GM19324 (cell line): ENCODE data around the gene PANX2.
"Not testable (repeated sequence)": the region's sequence is repeated elsewhere in the genome, so short reads cannot be mapped to it uniquely, and the experiment has no call there.

Experiments used
- ATAC-seq: cut with Tn5 transposase; IDR thresholded peaks from one replicate; pipeline ENCODE4 v1.9.1; 2021; ENCODE audit warnings: mild to moderate bottlenecking, moderate library complexity; ENCODE audit not compliant: unreplicated experiment, low FRiP score

The PANX2 gene

DNA sequence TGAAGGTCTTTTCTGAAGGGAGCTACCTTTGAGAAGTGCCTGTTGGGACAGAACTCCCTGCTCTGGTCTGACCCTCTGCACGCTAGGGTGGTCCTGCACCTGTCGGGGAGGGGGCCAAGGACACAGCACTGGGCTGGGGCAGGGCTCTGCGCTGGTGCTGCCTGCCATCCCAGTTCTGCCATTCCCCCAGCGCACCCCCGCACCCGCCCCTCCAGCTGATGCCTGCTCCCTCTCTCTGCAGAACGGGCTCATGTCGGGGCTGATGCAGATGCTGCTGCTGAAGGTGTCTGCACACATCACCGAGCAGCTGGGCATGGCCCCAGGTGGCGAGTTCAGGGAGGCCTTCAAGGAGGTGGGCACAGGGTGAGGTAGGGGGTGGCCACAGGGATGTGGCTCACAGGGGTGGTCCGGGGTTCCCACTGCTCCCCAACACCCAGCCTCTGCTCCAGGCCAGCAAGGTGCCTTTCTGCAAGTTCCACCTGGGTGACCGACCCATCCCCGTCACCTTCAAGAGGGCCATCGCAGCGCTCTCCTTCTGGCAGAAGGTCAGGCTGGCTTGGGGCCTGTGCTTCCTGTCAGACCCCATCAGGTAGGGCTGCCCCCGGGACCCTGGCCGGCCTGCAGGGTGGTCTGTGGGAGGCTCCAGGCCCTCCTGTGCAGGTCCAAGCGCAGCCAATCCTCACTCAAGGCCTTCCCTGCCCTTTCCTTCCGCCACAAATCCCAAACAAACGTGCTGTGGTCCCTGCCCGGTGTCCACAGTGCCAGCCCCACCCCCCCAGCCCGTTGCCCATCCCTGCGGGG lies 26.7 kb downstream of the PANX2 start:
- no peak for ATAC-seq

DNA sequence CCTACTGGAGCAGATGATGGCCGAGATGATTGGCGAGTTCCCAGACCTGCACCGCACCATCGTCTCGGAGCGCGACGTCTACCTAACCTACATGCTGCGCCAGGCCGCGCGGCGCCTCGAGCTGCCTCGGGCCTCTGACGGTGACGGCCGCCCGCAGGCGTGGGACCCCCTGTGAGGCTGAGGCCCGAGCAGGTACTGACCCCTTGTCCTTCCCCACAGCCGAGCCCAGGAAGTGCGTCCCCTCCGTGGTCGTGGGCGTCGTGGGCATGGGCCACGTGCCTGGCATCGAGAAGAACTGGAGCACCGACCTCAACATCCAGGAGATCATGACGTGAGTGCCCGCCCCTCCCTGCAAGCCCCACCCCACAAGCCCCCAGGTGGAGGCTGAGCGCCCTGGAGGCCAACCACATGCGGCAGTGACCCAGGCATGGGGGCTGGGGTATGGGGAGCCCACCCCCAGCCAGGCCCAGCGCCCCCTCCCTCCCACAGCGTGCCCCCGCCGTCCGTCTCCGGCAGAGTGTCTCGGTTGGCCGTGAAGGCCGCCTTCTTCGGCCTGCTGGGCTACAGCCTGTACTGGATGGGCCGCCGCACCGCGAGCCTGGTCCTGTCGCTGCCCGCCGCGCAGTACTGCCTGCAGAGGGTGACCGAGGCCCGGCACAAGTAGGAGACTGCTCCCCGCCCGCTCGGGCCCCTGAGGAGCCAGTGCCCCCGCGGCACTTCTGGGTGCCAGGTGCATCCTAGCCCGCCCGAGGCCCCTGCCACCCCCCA lies 27.5 kb downstream of the PANX2 start:
- no peak for ATAC-seq

DNA sequence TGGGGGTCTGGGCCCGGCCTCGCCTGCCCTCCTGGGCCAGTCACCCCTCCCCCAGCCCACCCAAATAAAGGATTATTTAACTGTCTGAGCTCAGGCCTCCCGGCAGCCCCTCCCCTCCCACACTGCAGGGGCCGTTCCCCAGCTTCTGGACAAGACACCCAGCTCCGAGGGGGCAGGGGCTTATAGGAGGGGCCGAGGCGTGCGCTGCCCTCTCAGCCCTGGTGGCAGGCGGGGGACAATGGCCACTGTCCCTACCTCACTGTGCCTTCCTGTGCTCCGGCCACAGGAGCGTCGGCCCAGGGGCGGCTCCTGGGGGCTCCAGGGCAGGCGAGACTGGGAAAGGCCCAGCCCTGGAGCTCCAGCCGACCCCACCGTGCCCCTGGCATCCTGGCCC lies 28.1 kb downstream of the PANX2 start:
- ATAC-seq, result no peak

DNA sequence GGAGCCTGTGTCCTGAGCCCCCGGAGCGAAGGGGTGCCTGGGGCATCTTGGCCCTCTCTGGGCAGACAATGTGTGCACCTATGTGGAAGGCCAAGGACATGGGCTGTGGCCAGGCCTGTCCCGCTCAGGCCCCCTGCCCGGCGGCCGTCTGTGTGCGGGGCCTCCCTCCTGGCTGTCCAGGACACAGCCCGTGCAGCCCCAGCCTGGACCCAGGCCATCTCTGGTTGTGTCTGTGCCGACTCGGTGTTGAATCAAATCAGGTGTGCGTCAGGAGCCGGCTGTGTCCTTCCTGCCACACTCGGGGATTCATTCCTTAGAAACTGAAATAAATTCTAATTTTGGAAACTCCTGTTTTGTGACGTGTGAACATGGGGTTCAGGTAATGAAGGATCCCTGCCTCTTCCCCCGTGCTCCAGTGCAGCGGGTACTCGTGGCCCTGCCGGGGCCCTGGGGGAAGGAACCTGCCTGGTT lies 28.8 kb downstream of the PANX2 start:
- no peak for ATAC-seq

DNA sequence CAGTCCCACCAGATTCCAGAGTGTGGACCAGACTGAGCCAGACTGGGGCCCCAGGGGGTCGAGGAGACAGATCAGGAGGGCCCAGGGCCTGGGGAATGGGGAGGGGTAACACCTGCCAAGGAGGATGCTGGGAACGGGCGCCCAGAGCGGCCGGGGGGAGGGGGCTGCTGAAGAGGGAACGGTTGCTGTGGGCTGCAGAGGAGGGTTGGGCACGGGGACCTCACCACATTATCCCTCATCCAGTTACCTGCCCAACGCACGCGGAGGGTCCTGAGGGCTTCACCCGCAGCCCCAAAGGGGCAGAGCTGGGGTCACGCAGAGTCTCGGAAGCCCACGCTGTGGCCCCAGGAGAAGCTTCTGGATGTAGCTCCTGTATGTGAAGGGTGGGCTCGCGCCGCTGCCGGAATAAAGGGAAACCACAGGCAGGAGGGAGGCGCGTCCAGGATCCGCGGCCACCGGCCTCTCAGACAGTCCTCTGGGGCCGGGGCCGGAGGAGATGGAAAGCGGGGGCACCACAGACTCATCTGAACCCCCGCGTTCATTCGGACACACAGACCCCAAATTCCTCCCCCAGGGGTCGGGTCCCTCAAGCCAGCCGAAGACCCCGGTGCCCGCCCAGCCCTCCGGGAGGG lies 29.4 kb downstream of the PANX2 start:
- ATAC-seq, result no peak

DNA sequence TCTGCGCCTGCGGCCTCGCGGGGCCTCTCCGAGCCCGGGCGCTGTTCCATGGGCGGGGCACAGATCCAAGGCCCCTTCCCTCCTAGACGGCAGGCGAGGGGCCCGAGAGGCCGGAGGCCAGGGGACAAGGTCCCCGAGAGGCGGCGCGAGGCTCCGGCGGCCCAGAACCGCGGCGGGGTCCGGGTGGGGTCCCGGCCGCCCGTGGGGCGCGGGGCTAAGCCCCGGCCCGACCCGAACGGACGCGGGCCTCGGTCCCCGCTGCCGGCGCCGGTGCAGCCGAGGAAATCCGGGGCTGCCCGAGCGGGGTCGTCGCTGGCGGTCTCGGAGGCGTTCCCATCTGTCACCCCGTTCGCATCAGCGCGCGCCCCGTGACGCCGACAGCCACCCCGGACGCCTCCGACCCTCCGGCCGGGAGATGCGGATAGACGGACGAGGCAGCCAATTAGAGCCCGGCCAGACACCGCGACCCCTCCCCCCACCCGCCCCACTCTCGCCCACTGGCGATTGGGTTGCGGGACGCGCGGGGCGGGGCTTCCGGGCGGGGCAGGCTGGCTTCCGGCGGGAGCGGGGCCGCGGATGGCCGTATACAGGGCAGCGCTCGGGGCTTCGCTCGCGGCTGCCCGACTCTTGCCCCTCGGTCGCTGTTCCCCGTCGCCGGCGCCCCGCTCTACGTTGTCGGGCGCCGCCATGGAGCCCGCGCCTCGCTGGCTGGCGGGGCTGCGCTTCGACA lies 30.1 kb downstream of the PANX2 start, which contains the start of gene SELENOO:
TSS of gene SELENOO (plus strand) at position 551 of the 730 bp plus-strand sequence. CDS start at position 577, 26 bp downstream.
- peak; percentile 74 for ATAC-seq

DNA sequence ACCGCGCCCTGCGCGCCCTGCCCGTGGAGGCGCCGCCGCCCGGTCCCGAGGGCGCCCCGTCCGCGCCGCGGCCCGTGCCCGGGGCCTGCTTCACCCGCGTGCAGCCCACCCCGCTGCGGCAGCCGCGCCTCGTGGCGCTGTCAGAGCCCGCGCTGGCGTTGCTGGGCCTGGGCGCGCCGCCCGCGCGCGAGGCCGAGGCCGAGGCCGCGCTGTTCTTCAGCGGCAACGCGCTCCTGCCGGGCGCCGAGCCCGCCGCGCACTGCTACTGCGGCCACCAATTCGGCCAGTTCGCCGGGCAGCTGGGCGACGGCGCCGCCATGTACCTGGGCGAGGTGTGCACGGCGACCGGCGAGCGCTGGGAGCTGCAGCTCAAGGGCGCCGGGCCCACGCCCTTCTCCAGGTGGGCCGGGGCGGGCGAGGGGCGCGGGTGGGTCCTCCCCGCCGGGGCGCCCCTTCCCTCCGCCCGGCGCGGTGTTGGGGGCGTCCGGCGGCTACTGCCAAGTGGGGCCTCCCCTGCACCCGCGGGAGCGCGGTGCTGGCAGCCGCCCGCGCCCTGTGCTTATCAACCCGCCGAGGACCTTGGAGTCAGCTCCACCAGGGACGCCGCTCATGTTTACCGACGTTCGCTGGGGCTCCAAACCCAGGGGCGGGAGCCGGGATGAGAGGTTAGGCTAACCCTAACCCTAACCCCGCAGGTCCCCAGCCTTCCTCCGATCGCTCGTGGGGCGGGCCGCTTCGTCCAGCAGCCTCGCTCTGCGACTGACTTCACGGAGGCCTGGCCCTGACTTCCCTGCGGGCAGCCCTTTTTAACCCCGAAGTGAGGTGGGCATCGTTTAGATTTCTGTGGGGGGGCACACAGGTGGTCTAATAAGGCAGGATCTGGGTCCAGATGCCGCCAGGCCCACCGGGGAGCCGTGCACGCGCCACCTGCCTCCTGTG lies 30.9 kb downstream of the PANX2 start:
- ATAC-seq, result peak; percentile 32

DNA sequence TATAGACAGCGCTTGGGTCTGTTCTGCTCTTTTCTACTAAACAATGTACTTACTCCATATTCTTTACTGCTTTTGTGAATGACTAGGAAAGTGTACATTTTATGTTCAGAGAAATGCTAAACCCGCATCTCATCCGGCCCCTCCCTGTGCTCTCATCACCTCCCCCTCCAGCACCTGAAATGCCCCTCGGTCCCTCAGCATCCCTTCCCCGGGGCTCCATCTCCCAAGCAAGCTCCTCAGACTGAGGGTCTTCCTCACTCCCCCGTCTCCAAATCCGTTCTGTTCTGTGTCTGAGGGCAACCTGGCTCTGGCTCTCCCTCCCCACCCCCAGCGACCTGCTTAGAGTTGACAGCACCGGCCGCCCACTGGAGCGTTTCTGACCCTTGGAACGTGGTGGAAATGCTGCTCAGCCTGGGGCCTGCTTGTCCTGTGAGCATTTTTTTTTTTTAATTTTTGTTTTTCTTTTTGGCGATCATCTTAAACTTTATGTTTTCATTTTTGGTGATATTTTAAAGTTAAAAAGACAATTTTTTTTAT lies 31.7 kb downstream of the PANX2 start:
- ATAC-seq, result no peak

DNA sequence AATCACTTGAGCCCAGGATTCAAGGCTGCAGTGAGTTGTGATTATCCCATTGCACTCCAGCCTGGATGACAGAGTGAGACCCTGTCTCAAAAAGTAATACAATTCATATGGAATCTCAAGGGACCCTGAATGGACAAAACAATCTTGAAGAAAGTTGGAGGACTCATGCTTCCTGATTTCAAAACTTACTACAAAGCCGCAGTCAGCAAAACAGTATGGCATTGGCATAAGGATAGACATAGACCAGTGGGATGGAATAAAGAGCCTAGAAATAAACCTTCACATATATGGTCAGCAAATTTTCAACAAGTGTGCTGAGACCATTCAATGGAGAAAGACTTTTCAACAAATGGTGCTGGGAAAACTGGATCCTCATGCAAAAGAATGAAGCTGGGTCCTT lies 32.8 kb downstream of the PANX2 start:
- no peak for ATAC-seq

DNA sequence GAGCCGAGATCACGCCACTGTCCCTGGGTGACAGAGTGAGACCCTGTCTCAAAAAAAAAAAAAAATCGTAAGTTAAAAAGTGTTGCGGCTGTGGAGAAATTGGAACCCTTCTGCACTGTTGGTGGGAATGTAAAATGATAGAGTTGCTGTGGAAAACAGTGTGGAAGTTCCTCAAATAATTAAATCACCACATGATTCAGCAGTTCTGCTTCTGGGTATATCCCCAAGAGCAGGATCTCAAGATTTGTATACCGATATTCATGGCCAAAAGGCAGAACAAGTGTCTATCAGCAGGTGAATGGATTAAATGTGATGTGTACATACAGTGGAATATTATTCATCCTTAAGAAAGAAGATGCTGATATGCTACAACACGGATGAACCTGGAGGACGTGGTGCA lies 34.0 kb downstream of the PANX2 start:
- no peak for ATAC-seq

DNA sequence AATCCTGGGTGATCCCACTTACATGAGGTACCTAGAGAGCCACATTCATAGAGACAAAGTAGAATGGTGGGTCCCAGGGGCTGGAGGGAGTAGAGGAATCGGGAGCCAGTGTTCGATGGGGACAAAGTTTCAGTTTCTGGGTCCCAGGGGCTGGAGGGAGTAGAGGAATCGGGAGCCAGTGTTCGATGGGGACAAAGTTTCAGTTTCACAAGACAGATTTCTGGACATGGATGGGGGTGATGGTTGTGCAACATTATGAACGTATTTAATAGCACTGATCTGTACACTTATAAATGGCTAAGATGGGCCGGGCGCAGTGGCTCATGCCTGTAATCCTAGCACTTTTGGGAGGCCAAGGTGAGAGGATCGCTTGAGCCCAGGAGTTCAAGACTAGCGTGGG lies 34.5 kb downstream of the PANX2 start:
- not testable (repeated sequence) for ATAC-seq

DNA sequence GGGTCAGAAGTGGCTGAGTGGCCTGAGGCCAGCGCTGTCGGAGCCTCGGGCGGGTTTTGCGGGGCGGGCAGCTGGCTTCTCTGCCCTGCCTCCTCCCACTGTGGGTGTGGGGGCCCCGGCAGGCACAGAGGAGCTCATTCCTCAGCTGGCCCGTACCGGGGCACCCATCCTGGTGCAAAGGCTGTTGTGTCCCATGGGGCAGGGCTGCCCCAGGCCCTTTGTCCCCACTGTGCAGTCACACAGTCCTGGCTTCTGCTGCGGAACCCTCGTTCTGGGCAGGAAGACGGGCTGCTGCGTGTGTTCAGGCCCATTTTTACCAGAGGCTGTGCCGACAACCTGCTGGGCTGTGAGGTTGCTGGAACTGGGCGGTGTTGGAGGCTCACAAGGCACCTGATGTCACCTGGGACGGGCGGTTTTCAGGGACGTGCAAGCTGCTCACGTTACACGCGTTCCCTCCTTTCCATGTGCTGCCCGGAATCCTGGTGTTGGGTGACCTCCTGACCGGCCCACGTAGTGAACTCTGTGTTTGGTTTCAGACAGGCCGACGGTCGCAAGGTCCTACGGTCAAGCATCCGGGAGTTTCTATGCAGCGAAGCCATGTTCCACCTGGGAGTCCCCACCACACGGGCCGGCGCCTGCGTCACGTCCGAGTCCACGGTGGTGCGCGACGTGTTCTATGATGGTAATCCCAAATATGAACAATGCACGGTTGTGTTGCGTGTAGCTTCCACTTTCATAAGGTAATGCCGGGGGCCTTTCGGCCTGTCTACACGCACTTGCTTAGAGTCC lies 35.4 kb downstream of the PANX2 start:
- no peak for ATAC-seq

DNA sequence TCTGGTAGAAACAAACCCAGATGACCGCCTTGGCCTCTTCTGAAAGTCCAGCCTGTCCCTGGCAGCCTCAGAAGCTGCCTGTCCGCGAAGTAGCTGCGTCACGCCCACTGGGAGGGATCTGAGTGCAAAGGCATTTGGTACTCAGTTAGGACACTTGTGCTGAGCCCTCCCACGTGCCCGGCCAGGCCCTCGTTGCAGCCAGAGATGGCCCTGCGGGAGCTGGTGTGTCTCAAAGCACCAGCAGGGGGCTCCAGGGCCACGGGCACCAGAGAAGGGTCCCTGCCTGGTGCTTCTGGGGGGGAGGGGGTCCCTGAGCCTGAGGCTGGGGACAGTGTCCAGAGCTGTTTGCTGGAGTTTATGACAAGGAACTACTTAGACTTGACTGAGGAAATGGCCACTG lies 36.1 kb downstream of the PANX2 start:
- no peak for ATAC-seq

DNA sequence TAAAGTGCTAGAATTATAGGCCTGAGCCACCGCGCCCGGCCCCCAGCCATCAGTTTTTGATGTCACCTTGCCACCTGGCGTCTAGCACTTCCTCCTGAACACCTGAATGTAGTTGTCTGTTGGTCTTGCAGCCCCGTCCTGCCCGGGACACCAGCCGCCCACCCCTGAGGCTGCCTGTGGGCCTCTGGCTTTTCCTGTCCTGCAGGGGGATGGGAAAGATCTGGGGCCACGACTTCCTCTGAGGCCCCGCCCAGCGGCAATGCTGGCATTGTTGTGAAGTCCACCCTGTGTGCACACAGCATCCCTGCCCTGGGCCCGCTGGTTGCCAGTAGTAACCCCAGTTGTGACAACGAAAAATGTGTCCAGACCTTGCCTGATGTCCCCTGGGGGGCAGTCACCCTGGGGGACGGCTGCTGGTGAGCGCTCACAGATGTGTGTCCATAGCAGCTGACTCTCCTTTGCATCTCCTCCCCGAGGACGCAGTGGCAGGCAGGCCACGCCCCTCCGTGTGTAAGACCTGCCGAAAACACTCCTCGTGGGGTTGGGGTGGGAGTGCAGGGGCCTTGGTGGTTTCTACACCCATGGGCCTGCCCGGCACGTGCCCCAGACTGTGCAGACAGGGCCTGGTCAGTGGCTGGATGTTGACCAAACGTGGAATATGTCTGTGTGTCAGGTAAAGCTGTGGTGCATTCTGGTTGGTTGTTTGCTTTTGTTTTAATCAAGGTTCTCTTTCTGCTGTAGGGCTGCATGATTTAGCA lies 37.0 kb downstream of the PANX2 start:
- ATAC-seq, result no peak

DNA sequence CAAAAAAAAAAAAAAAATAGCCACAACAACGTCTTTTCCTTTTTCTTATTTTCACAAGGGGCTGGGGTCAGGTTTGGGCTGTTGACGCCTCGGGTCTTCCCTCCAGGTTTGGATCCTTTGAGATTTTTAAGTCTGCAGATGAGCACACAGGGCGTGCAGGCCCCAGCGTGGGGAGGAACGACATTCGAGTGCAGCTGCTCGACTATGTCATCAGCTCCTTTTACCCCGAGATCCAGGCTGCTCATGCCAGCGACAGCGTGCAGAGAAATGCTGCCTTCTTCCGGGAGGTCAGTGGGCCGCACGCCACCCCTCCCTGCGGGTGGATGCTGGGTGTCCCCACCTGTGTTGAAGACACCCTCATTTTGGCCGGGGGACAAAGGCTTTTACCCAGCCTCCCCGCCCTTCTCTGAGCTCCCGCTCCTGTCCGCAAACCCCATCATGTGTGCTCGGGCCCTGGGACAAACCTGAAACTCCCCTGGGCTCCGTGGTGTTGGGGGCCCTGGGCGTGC lies 38.0 kb downstream of the PANX2 start:
- ATAC-seq, result no peak

DNA sequence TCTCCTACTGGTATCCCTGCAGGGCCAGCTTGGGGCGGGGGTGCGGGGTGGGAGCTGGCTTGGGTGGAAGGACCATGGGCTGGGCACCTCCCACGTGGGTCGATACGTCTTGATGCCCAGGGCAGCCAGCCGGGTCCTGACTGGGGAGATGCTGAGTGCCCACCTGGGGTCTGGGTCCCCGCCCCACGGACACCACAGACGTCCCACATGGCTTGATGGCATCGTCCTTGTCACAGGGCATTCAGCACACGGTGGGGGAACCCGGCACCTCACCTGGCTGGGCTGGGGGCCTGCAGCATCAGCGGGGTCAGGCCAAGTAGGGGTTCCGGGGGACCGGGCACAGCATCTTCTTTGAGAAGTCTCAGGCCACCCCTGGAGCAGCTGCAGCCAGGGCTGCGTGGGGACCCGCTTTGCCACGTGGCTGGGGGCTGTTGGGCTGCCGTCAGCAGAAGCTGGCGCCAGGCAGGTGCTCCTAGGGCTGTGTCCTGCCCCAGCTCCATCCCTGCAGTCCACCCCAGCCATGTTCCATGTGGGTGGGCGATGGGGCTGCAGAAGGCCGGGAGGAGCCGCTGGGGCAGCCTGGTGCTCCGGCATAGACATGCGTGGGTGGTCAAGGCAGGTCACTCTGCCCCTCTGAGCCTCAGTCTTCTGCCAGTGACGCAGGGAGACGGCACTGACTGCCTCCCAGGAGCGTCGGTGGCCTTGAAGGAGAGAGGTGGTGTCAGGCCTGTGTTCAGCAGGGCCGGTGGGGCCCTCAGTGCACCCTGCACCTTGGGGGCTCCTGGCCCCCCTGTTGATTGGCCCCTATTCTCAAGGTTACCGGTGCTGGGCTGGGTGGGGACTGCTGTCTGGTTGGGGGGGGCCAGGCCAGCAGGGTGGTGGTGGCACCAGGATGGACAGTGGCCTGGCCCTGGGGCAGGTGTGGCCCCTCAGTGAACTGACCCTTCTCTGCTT lies 38.7 kb downstream of the PANX2 start:
- ATAC-seq, result no peak
